Kidney (tissue), 14 donors: ENCODE measurements around the gene KIAA1671. TPM values are rescaled to one million over a fixed set of nuclear protein-coding genes. Genes with fewer than 3 reads are reported as not detected.
A peak's percentile ranks its signal among the peaks of the same experiment; 100 is the strongest.

ENCODE experiments used
- DNase-seq, 5 donors: peaks; one replicate each; pipeline ENCODE4 v3.0.0-alpha.2; 2013 to 2020
- FAIRE-seq: peaks from 2 replicates; lab custom pipeline; 2012; peaks lifted over from hg19 to GRCh38; lab: Jason Lieb, UNC
- H3K27ac ChIP-seq, 2 donors: one replicate each; pipeline ENCODE4 v1.7.0; 2013; ENCODE audit warnings: low read depth in 2 of 2, low read length in 2 of 2, inconsistent platforms in 1 of 2
- H3K27me3 ChIP-seq: one replicate; pipeline ENCODE4 v1.7.1; 2013; ENCODE audit warnings: low read length, inconsistent platforms; ENCODE audit not compliant: control insufficient read depth, insufficient read depth
- H3K36me3 ChIP-seq, 3 donors: one replicate each; pipeline versions ENCODE4 v1.7.0 to v1.7.1; 2013; ENCODE audit warnings: low read length in 3 of 3, control low read depth in 1 of 3, inconsistent platforms in 1 of 3; ENCODE audit not compliant: insufficient read depth in 3 of 3, control insufficient read depth in 2 of 3
- H3K4me1 ChIP-seq, 3 donors: one replicate each; pipeline versions ENCODE4 v1.7.0 to v1.7.1; 2013; ENCODE audit warnings: low read length in 3 of 3, inconsistent platforms in 1 of 3, low read depth in 1 of 3; ENCODE audit not compliant: control insufficient read depth in 2 of 3, insufficient read depth in 2 of 3
- H3K4me3 ChIP-seq, 3 donors: one replicate each; pipeline versions ENCODE4 v1.7.0 to v1.8.1; 2013; ENCODE audit warnings: low read length in 3 of 3, control low read depth in 1 of 3, inconsistent platforms in 1 of 3
- H3K9ac ChIP-seq, 3 donors: one replicate each; pipeline versions ENCODE4 v1.7.0 to v1.7.1; 2013; ENCODE audit warnings: low read length in 3 of 3, control low read depth in 1 of 3, inconsistent platforms in 1 of 3
- H3K9me3 ChIP-seq, 3 donors: one replicate each; pipeline versions ENCODE4 v1.7.0 to v1.7.1; 2013; ENCODE audit warnings: low read length in 3 of 3, control low read depth in 1 of 3, inconsistent platforms in 1 of 3; ENCODE audit not compliant: control insufficient read depth in 2 of 3, insufficient read depth in 1 of 3
- CTCF ChIP-seq: IDR thresholded peaks from 3 replicates; pipeline ENCODE4 v1.5.1; 2012; ENCODE audit warnings: mild to moderate bottlenecking, moderate library complexity, borderline replicate concordance; ENCODE audit not compliant: insufficient read depth; ENCODE audit errors: extremely low read depth
- intact Hi-C: fragments of 100-400 bp; cut with DNase I; formaldehyde crosslinking; loops from one replicate; pipeline ENCODE4 v1.11.1; 2022
- polyA plus RNA-seq: library from polyadenylated mRNA; stranded (reverse); fragments of 350-450 nt; fragmentation: Illumina TruSeq; extraction: RNeasy Lipid Tissue Mini Kit (QIAGEN cat#74804); gene quantifications from one replicate; pipeline ENCODE4 v1.2.3, GENCODE V29; 2014; ENCODE audit warnings: low read depth, low replicate concordance; ENCODE audit not compliant: insufficient read depth
- total RNA-seq: library from RNA; stranded (reverse); fragmentation: NEBNext Ultra II Directional; extraction: Animal tissue kit (Norgen Biotek cat#: 25700); gene quantifications from one replicate; pipeline ENCODE4 v1.2.1, GENCODE V29; 2021
- donor health status: control.
- donor health status: control.
- donor health status: control.
- donor health status: control.
- donor health status: control.
- donor health status: DM: yes; HTN: yes; CAD: no.
- donor health status: Normal renal cell carcinoma (clear cell type).

The KIAA1671 gene
- total and polyA plus RNA-seq, 2 donors from 2014 or later: 7.3 to 65.2 TPM

GRCh38 chr22:25007444-25008106 lies 55.1 kb downstream of the KIAA1671 start:
- H3K27ac ChIP-seq: no peak overlapping the region
- peak in 2 of 5 donors; percentile 18 to 23 for DNase-seq
- no peaks in the 10 kb centered on the region for H3K27me3 ChIP-seq
- H3K36me3 ChIP-seq: no peaks in the 10 kb centered on the region
- FAIRE-seq: no peak
- H3K4me1 ChIP-seq: peaks cover 0 to 5% (median under 1%) of the 10 kb centered on the region in 3 donors
- H3K9ac ChIP-seq: no peak overlapping the region
- no peaks in the 10 kb centered on the region for H3K9me3 ChIP-seq
- no peak for TF ChIP-seq CTCF
- no peak overlapping the region for H3K4me3 ChIP-seq
- intact Hi-C loops: no loop called here

DNA sequence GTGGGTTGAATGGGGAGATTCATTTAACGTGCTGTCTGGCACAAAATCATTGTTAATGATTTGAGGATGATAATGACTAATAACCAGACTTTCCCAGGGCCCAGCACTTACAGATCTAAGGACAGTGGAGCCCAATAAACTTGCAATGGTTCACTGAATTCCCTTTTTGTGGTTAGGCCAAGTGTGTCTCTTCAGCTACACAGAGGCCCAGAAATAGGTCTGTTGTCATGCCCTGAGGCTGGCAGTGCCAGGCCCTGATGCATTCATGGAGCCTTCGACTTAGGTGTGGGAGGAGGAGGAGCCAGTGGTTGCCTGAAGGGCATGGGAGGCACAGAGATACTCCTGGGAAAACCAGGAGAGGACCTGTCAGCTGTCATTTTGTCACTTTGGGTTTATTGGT lies 56.1 kb downstream of the KIAA1671 start:
- Histone ChIP-seq H3K9me3 (no peaks in the 10 kb centered on the region), H3K4me3 (no peak overlapping the region), H3K9ac (no peak overlapping the region), H3K27ac (no peak overlapping the region), H3K27me3 (no peaks in the 10 kb centered on the region), H3K36me3 (no peaks in the 10 kb centered on the region), H3K4me1 (peaks cover 0 to 6% (median 4%) of the 10 kb centered on the region in 3 donors)
- intact Hi-C loops: no loop called here
- TF ChIP-seq CTCF: no peak
- no peak for FAIRE-seq
- no peak for DNase-seq

DNA sequence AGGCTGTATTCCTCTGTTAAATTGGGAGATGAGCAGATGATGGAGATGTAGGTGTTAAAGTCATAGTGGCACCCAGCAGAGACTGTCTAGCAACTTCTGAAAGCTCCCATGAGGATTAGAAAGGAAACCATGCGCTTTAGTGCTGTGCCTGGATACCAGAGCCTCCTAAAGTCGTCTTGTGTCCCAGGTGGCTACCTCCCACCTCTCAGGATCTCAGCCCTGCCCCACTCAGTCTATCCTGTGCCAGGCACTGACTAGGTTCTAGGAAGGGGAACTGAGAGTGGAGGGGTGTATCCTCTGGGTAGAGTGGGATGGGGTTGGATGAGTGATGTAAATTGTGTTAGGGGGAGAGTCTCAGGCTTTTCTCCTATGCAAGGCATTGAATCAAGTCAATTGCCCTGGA lies 60.2 kb downstream of the KIAA1671 start:
- peaks cover 0 to 8% (median 4%) of the 10 kb centered on the region in 3 donors for H3K4me1 ChIP-seq
- H3K27ac ChIP-seq: peak overlapping the region in 1 of 2 donors; percentile 13
- no peaks in the 10 kb centered on the region for H3K9me3 ChIP-seq
- TF ChIP-seq CTCF: no peak
- intact Hi-C loops: no loop called here
- DNase-seq (no peak), FAIRE-seq (no peak)
- no peaks in the 10 kb centered on the region for H3K27me3 ChIP-seq
- no peak overlapping the region for H3K9ac ChIP-seq
- H3K4me3 ChIP-seq: no peak overlapping the region
- H3K36me3 ChIP-seq: no peaks in the 10 kb centered on the region
